ENCODE results near the gene PYROXD2. TPM values are rescaled to one million over a fixed set of nuclear protein-coding genes. Genes with fewer than 3 reads are reported as not detected.
"Not testable (repeated sequence)": the region's sequence is repeated elsewhere in the genome, so short reads cannot be mapped to it uniquely, and the experiment has no call there.

The PYROXD2 gene
- total and polyA plus RNA-seq, 9 donors = 8.8 to 18.9 (median 14.3) TPM

GRCh38 chr10:98351831-98352402, 63.1 kb downstream of the PYROXD2 start:
- Histone ChIP-seq H3K27me3 (ENCODE audit: control insufficient read depth, insufficient read depth, low read length) (peaks cover 14% of the 10 kb centered on the region), H3K36me3 (ENCODE audit: control insufficient read depth, insufficient read depth, low read length) (no peaks in the 10 kb centered on the region), H3K27ac (ENCODE audit: low read length) (no peak overlapping the region), H3K9me3 (replicated peaks; ENCODE audit: control insufficient read depth, low read depth, low read length) (peaks cover 9% of the 10 kb centered on the region), H3K4me3 (ENCODE audit: low read length) (no peak overlapping the region), H3K4me1 (ENCODE audit: control insufficient read depth, insufficient read depth, low read length) (peaks cover 24% of the 10 kb centered on the region)
- 44% methylated on average over 9 of the region's 11 CpGs for WGBS (ENCODE audit: insufficient coverage)
- peak; percentile 79 for DNase-seq

DNA sequence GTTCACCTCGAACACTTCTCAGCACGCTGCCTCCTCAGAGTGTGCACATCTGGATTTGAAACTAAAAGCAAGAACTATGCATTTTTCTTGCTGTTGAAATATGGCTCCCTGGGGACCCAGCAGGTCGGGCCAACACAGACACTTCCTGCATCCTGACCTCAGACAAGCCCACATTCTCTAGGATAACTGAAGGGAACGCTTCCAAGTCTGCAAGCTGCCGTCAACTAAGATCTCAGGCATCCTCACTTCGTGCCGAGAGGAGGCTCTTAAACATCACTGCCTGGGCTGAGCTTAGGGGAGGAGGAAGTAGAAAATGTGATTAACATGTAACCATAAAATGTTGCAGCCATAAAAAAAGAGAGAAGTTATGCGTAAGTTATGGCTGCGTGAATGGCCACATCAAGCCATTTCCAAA, 65.5 kb downstream of the PYROXD2 start:
- H3K4me3 ChIP-seq (ENCODE audit: low read length) = no peak overlapping the region

GRCh38 chr10:98346847-98347246, 68.1 kb downstream of the PYROXD2 start:
- Histone ChIP-seq H3K4me3 (ENCODE audit: low read length) (no peak overlapping the region), H3K27ac (ENCODE audit: low read length) (no peak overlapping the region), H3K27me3 (ENCODE audit: control insufficient read depth, insufficient read depth, low read length) (peaks cover 6% of the 10 kb centered on the region), H3K4me1 (ENCODE audit: control insufficient read depth, insufficient read depth, low read length) (peaks cover 25% of the 10 kb centered on the region), H3K36me3 (ENCODE audit: control insufficient read depth, insufficient read depth, low read length) (no peaks in the 10 kb centered on the region), H3K9me3 (replicated peaks; ENCODE audit: control insufficient read depth, low read depth, low read length) (peaks cover 16% of the 10 kb centered on the region)
- no peak for DNase-seq
- WGBS (ENCODE audit: insufficient coverage) = 94% methylated on average over 2 of the region's 6 CpGs

More for the DNA sequence above, 65.5 kb downstream of the PYROXD2 start:
- Histone ChIP-seq H3K36me3 (ENCODE audit: control insufficient read depth, insufficient read depth, low read length) (no peaks in the 10 kb centered on the region), H3K4me1 (ENCODE audit: control insufficient read depth, insufficient read depth, low read length) (peaks cover 26% of the 10 kb centered on the region), H3K9me3 (replicated peaks; ENCODE audit: control insufficient read depth, low read depth, low read length) (peaks cover 16% of the 10 kb centered on the region), H3K27me3 (ENCODE audit: control insufficient read depth, insufficient read depth, low read length) (peaks cover 14% of the 10 kb centered on the region), H3K27ac (ENCODE audit: low read length) (peak overlapping the region; percentile 60)
- peak; percentile 99 for DNase-seq
- WGBS (ENCODE audit: insufficient coverage) = 0% methylated on average over 2 of the region's 9 CpGs

DNA sequence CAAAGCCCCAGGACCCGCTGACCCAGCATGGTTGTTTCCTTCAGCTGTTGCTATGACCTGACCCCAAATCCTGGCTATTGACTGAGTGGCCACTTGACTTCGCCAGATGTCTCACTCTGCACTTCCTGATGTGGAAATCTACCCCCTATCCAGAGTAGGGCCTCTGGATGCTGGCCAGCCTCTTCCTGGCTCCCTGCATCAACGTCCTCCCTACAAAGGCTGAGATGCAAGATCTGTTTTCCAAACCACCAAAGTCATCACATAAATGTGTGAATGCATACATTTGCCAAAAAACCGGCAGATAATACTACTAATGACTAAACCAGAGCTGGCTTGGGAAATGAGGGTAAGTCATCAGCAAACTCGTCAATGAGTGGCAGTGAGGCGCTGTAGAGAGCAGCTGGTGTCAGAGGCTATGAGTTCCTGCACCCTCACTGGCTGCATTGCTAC, 70.4 kb downstream of the PYROXD2 start:
- Histone ChIP-seq H3K27ac (ENCODE audit: low read length) (no peak overlapping the region), H3K4me3 (ENCODE audit: low read length) (no peak overlapping the region), H3K27me3 (ENCODE audit: control insufficient read depth, insufficient read depth, low read length) (peaks cover 3% of the 10 kb centered on the region), H3K36me3 (ENCODE audit: control insufficient read depth, insufficient read depth, low read length) (no peaks in the 10 kb centered on the region), H3K4me1 (ENCODE audit: control insufficient read depth, insufficient read depth, low read length) (peaks cover 25% of the 10 kb centered on the region), H3K9me3 (replicated peaks; ENCODE audit: control insufficient read depth, low read depth, low read length) (peaks cover 16% of the 10 kb centered on the region)
- peak; percentile 87 for DNase-seq
- WGBS (ENCODE audit: insufficient coverage) = 6% methylated on average over 3 of the region's 6 CpGs

DNA sequence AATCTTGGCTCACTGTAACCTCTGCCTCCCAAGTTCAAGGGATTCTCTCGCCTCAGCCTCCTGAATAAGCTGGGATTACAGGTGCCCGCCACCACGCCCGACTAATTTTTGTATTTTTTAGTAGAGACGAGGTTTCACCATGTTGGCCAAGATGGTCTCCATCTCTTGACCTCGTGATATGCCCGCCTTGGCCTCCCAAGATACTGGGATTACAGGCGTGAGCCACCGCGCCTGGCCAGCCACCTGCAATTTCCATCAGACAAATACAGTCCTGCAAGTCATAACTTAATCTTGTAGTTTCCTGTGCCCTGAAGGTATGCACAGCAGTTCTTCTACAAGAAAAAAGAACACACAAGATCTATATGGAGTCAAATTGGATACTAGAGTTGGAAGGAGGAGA, 73.3 kb downstream of the PYROXD2 start:
- H3K4me3 ChIP-seq (ENCODE audit: low read length); H3K27me3 ChIP-seq (ENCODE audit: control insufficient read depth, insufficient read depth, low read length); DNase-seq; H3K9me3 ChIP-seq (replicated peaks; ENCODE audit: control insufficient read depth, low read depth, low read length); H3K27ac ChIP-seq (ENCODE audit: low read length); H3K36me3 ChIP-seq (ENCODE audit: control insufficient read depth, insufficient read depth, low read length): not testable (repeated sequence)
- H3K4me1 ChIP-seq (ENCODE audit: control insufficient read depth, insufficient read depth, low read length) = peaks cover 25% of the 10 kb centered on the region
- WGBS (ENCODE audit: insufficient coverage) = 78% methylated on average over 7 of the region's 10 CpGs

DNA sequence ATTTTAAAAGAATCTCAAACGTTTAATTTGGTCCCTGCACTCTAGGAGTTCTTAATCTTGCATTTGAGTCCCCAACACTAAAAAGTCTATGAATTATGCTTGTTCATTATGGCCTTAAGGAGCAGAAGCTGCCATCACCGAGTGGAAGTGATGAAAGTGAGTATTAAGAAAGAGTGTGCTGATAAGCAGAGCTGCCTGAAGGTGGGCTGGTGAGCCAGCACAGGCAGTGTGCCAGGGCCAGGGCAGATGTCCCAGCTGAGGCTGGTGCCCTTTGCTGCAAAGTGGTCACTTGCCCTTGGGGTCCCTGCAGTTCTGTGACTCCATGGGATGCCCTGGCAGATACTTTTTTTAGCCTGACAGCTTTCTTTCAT, 74.1 kb downstream of the PYROXD2 start:
- Histone ChIP-seq H3K9me3 (replicated peaks; ENCODE audit: control insufficient read depth, low read depth, low read length) (no peaks in the 10 kb centered on the region), H3K4me1 (ENCODE audit: control insufficient read depth, insufficient read depth, low read length) (peaks cover 25% of the 10 kb centered on the region), H3K36me3 (ENCODE audit: control insufficient read depth, insufficient read depth, low read length) (no peaks in the 10 kb centered on the region), H3K4me3 (ENCODE audit: low read length) (no peak overlapping the region), H3K27ac (ENCODE audit: low read length) (no peak overlapping the region), H3K27me3 (ENCODE audit: control insufficient read depth, insufficient read depth, low read length) (no peaks in the 10 kb centered on the region)
- no peak for DNase-seq
- 25% methylated on average over 1 of the region's 2 CpGs for WGBS (ENCODE audit: insufficient coverage)

DNA sequence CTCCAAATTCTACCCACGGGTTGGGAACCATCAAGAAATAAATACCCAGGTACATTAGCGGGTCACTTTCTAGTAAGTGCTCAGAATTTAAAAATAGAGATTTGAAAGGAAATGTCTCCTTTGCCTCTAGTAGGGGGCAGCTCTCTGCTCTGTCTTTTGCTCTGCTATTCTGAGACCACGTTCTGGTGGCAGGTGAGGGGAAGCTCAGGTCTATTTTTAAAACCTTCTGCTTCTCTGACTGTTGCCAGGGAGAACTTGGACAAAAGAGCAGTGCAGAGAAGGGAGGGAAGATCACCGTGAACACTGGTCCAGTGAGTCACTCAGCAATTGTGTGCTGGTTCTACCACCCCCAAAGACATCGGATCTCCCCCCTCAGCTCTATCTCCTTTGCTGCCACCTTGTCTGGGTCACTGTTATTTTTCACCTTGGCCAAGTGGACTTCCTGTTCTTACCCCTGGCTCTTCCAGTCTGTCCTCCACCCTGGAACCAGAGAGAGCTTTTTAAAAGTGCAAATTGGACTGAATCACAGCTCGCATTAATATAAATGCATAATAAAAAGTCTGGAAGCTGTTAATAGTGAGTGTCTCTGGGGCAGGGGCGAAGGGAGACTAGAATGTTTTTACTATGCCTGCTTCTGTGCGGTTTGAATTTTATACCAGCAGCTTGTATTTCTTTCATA, 74.6 kb downstream of the PYROXD2 start:
- Histone ChIP-seq H3K27ac (ENCODE audit: low read length) (no peak overlapping the region), H3K4me1 (ENCODE audit: control insufficient read depth, insufficient read depth, low read length) (peaks cover 25% of the 10 kb centered on the region), H3K27me3 (ENCODE audit: control insufficient read depth, insufficient read depth, low read length) (no peaks in the 10 kb centered on the region), H3K36me3 (ENCODE audit: control insufficient read depth, insufficient read depth, low read length) (no peaks in the 10 kb centered on the region), H3K9me3 (replicated peaks; ENCODE audit: control insufficient read depth, low read depth, low read length) (no peaks in the 10 kb centered on the region), H3K4me3 (ENCODE audit: low read length) (no peak overlapping the region)
- WGBS (ENCODE audit: insufficient coverage) = 80% methylated on average over 2 of the region's 8 CpGs
- DNase-seq = peak; percentile 58

- Histone ChIP-seq H3K27me3 (ENCODE audit: control insufficient read depth, insufficient read depth, low read length) (no peaks in the 10 kb centered on the region), H3K4me1 (ENCODE audit: control insufficient read depth, insufficient read depth, low read length) (peaks cover 25% of the 10 kb centered on the region), H3K36me3 (ENCODE audit: control insufficient read depth, insufficient read depth, low read length) (no peaks in the 10 kb centered on the region), H3K27ac (ENCODE audit: low read length) (no peak overlapping the region), H3K4me3 (ENCODE audit: low read length) (no peak overlapping the region), H3K9me3 (replicated peaks; ENCODE audit: control insufficient read depth, low read depth, low read length) (no peaks in the 10 kb centered on the region)
- no peak for DNase-seq
- WGBS (ENCODE audit: insufficient coverage) = 81% methylated on average over 4 of the region's 5 CpGs
Measured at GRCh38 chr10:98339799-98340198, 75.2 kb downstream of the PYROXD2 start.

DNA sequence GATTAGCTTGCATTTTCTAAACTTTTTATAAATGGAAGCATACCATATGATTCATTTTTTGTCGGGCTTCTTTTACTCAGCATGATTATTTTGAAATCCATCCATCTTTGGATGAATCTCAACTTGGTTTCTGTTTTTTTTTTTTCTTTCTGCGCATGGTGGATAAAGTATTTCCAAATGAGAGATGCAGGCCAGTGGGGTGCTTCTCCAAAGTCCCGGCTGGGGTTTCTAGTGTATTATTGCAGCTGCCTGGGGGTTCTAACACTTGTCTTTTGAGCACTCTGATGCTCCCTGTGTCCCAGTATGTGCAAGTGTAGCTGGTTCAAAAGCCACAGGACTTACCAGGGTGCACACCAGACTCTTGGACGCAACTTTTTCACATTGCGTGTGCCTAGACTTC, 76.1 kb downstream of the PYROXD2 start:
- Histone ChIP-seq H3K27ac (ENCODE audit: low read length) (no peak overlapping the region), H3K4me3 (ENCODE audit: low read length) (no peak overlapping the region), H3K27me3 (ENCODE audit: control insufficient read depth, insufficient read depth, low read length) (no peaks in the 10 kb centered on the region), H3K36me3 (ENCODE audit: control insufficient read depth, insufficient read depth, low read length) (no peaks in the 10 kb centered on the region), H3K4me1 (ENCODE audit: control insufficient read depth, insufficient read depth, low read length) (peaks cover 20% of the 10 kb centered on the region), H3K9me3 (replicated peaks; ENCODE audit: control insufficient read depth, low read depth, low read length) (no peaks in the 10 kb centered on the region)
- 63% methylated on average over 2 of the region's 5 CpGs for WGBS (ENCODE audit: insufficient coverage)
- DNase-seq = peak; percentile 87

GRCh38 chr10:98338318-98338717, 76.7 kb downstream of the PYROXD2 start:
- Histone ChIP-seq H3K27ac (ENCODE audit: low read length) (peak overlapping the region; percentile 75), H3K4me3 (ENCODE audit: low read length) (no peak overlapping the region), H3K27me3 (ENCODE audit: control insufficient read depth, insufficient read depth, low read length) (no peaks in the 10 kb centered on the region), H3K4me1 (ENCODE audit: control insufficient read depth, insufficient read depth, low read length) (peaks cover 20% of the 10 kb centered on the region), H3K9me3 (replicated peaks; ENCODE audit: control insufficient read depth, low read depth, low read length) (no peaks in the 10 kb centered on the region), H3K36me3 (ENCODE audit: control insufficient read depth, insufficient read depth, low read length) (no peaks in the 10 kb centered on the region)
- 0% methylated on average over 1 of the region's 6 CpGs for WGBS (ENCODE audit: insufficient coverage)
- DNase-seq = peak; percentile 91

All from muscle of leg (tissue), 11 donors.